22Rv1 (cell line): ENCODE results near the gene TOP1.

ENCODE experiments used
- CTCF ChIP-seq: fragments of 450-650 bp; IDR thresholded peaks from 2 replicates; pipeline ENCODE4 v1.5.1; 2017; ENCODE audit warnings: mild to moderate bottlenecking
- ZFX ChIP-seq: fragments of 450-650 bp; IDR thresholded peaks from 2 replicates; pipeline ENCODE4 v1.6.1; 2017; ENCODE audit warnings: antibody characterized with exemption, borderline replicate concordance

- TF ChIP-seq CTCF (no peak), ZFX (no peak)
Measured at GRCh38 chr20:41000628-41001027, 28.0 kb upstream of the TOP1 start.
